ENCODE data around the gene SCARF1. TPM values are rescaled to one million over a fixed set of nuclear protein-coding genes. Genes with fewer than 3 reads are reported as not detected.

Gene SCARF1
- total and polyA plus RNA-seq, 7 donors = 2.0 to 8.9 (median 5.2) TPM

GRCh38 chr17:1635675-1636465 lies 9.7 kb downstream of the SCARF1 start:
- DNase-seq = no peak
- Histone ChIP-seq H3K27me3 (ENCODE audit: insufficient read depth in 3 of 3, low read length in 2 of 3) (no peaks in the 10 kb centered on the region), H3K36me3 (ENCODE audit: insufficient read depth in 1 of 2, low read depth in 1 of 2) (peaks cover 0 to 34% of the 10 kb centered on the region in 2 donors), H3K4me1 (peaks cover 14% of the 10 kb centered on the region), H3K9me3 (no peaks in the 10 kb centered on the region), H3K27ac (no peak overlapping the region), H3K4me3 (no peak overlapping the region)
- 86 to 93% (median 88%) methylated on average over 10 of the region's 10 CpGs for WGBS, 3 donors
- TF ChIP-seq CTCF (IDR thresholded peaks at IDR 0.05) = no peak
- ATAC-seq = no peak
- intact Hi-C loops (cut with DNase I) = no loop called here

GRCh38 chr17:1634841-1635650 lies 10.5 kb downstream of the SCARF1 start:
- no peak for ATAC-seq
- H3K27ac ChIP-seq = no peak overlapping the region
- H3K36me3 ChIP-seq (ENCODE audit: insufficient read depth in 1 of 2, low read depth in 1 of 2) = peaks cover 0 to 34% of the 10 kb centered on the region in 2 donors
- peaks cover 8% of the 10 kb centered on the region for H3K4me1 ChIP-seq
- WGBS, 3 donors = 93 to 97% (median 94%) methylated on average over 45 of the region's 45 CpGs
- peak in 1 of 2 donors; percentile 50 for DNase-seq
- no peak for TF ChIP-seq CTCF (IDR thresholded peaks at IDR 0.05)
- no peak overlapping the region for H3K4me3 ChIP-seq
- no peaks in the 10 kb centered on the region for H3K27me3 ChIP-seq (ENCODE audit: insufficient read depth in 3 of 3, low read length in 2 of 3)
- intact Hi-C loops (cut with DNase I) = no loop called here
- no peaks in the 10 kb centered on the region for H3K9me3 ChIP-seq

- TF ChIP-seq CTCF (IDR thresholded peaks at IDR 0.05) = no peak
- Histone ChIP-seq H3K4me3 (no peak overlapping the region), H3K27me3 (ENCODE audit: insufficient read depth in 3 of 3, low read length in 2 of 3) (no peaks in the 10 kb centered on the region), H3K36me3 (ENCODE audit: insufficient read depth in 1 of 2, low read depth in 1 of 2) (peaks cover 0 to 21% of the 10 kb centered on the region in 2 donors), H3K4me1 (peaks cover 28% of the 10 kb centered on the region), H3K27ac (no peak overlapping the region), H3K9me3 (no peaks in the 10 kb centered on the region)
- ATAC-seq (no peak), DNase-seq (no peak)
- intact Hi-C loops (cut with DNase I) = no loop called here
- 86 to 88% (median 87%) methylated on average over 4 of the region's 4 CpGs for WGBS, 3 donors
Measured at GRCh38 chr17:1630662-1631061, 14.9 kb downstream of the SCARF1 start.

GRCh38 chr17:1629504-1630310 lies 15.8 kb downstream of the SCARF1 start:
- H3K27ac ChIP-seq = peak overlapping the region; percentile 92

More at GRCh38 chr17:1629504-1630310, 15.8 kb downstream of the SCARF1 start:
- intact Hi-C loops (cut with DNase I) = loop anchor here (1.0 to 5.0 kb wide), 3 partner anchors 37 to 367 kb away; no protein-coding TSS in a partner anchor
- peak; percentile 74 for TF ChIP-seq CTCF (IDR thresholded peaks at IDR 0.05)
- Histone ChIP-seq H3K36me3 (ENCODE audit: insufficient read depth in 1 of 2, low read depth in 1 of 2) (peaks cover 0 to 21% of the 10 kb centered on the region in 2 donors), H3K27me3 (ENCODE audit: insufficient read depth in 3 of 3, low read length in 2 of 3) (no peaks in the 10 kb centered on the region), H3K4me3 (peak overlapping the region; percentile 93), H3K9me3 (no peaks in the 10 kb centered on the region), H3K4me1 (peaks cover 29% of the 10 kb centered on the region)
- DNase-seq (peak; percentile 77 to 89), ATAC-seq (peak; percentile 61 to 66 (median 61))
- 3% methylated on average over 44 to 45 of the region's 45 CpGs for WGBS, 3 donors

All from psoas muscle (tissue), 8 donors.